Spleen (tissue), 7 donors: ENCODE results near the gene EPS8.

ENCODE experiments used
- POLR2AphosphoS5 ChIP-seq, 3 donors: sonication (generic); formaldehyde crosslinking; IDR thresholded peaks; one replicate each; pipeline ENCODE4 v1.5.1; 2017; ENCODE audit warnings: antibody characterized with exemption in 3 of 3
- TF ChIP-seq, protein P1 (sequence below), 11 experiments: fragments of 200-600 bp in 7 of 11; fragments of 450-650 bp in 4 of 11; sonication (generic) in 4 of 11; IDR thresholded peaks in 8 of 11; conservative IDR thresholded peaks in 3 of 11; 1 replicate in 7 of 11; 2 replicates in 4 of 11; pipeline versions ENCODE4 v1.4.0 to v1.8.0; 2016 to 2021; ENCODE audit warnings: antibody characterized with exemption in 11 of 11, inconsistent platforms in 4 of 11, mild to moderate bottlenecking in 1 of 11
- donor health status: DM: no; HTN: no; CAD: no; lungs with moderate emphysema.
- donor health status: DM: no; HTN: no; CAD: no.
- donor health status: DM: no; HTN: no; CAD: no.

DNA sequence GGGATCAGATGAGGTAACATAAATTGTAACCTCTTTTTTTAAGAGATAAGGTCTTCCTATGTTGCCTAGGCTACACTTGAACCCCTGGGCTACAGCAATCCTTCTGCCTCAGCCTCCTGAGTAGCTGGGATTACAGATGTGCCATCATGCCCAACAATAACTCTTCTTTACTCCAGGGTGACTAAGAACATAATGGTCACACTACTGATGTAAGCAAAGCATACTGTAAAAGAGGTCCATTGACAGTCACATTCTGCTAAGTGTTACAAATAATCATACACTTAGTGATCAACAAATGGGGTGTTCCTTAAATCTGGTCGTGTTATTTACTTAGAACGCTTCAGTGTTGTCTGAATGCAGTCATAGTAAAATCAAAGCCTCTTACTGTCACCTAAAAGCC is 68.9 kb downstream of the EPS8 start:
- TF ChIP-seq, protein P1, sequence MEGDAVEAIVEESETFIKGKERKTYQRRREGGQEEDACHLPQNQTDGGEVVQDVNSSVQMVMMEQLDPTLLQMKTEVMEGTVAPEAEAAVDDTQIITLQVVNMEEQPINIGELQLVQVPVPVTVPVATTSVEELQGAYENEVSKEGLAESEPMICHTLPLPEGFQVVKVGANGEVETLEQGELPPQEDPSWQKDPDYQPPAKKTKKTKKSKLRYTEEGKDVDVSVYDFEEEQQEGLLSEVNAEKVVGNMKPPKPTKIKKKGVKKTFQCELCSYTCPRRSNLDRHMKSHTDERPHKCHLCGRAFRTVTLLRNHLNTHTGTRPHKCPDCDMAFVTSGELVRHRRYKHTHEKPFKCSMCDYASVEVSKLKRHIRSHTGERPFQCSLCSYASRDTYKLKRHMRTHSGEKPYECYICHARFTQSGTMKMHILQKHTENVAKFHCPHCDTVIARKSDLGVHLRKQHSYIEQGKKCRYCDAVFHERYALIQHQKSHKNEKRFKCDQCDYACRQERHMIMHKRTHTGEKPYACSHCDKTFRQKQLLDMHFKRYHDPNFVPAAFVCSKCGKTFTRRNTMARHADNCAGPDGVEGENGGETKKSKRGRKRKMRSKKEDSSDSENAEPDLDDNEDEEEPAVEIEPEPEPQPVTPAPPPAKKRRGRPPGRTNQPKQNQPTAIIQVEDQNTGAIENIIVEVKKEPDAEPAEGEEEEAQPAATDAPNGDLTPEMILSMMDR (IDR thresholded peaks at IDR 0.05 in 8 of 11, conservative IDR thresholded peaks at IDR 0.05 in 3 of 11) = no peak
- TF ChIP-seq POLR2AphosphoS5 (IDR thresholded peaks at IDR 0.05) = no peak
